Activated CD4-positive, alpha-beta T cell treated with anti-CD3 and anti-CD28 coated beads for 4 hours (primary cell): Measurements from ENCODE around the gene RPL27.
A peak's percentile ranks its signal among the peaks of the same experiment; 100 is the strongest.

Source experiments
- DNase-seq, 2 donors: peaks; one replicate each; pipeline ENCODE4 v3.0.0-alpha.2; 2020

The RPL27 gene

GRCh38 chr17:43021741-43022512 lies 23.7 kb downstream of the RPL27 start, which contains the start of gene VAT1:
Gene VAT1, minus strand, starts transcription at chr17:43022385. Its CDS starts 63 bp downstream, at chr17:43022322.
- peak; percentile 50 to 57 for DNase-seq

- peak; percentile 80 to 81 for DNase-seq
Measured at GRCh38 chr17:43024407-43025289, 26.4 kb downstream of the RPL27 start, which contains the start of gene RND2. Gene RND2, plus strand, starts transcription at chr17:43025231. Its CDS starts 117 bp downstream, at chr17:43025348.

GRCh38 chr17:43025290-43025657 lies 27.1 kb downstream of the RPL27 start:
- no peak for DNase-seq

- no peak for DNase-seq
Measured at GRCh38 chr17:43025766-43026537, 27.7 kb downstream of the RPL27 start.

- no peak for DNase-seq
Measured at GRCh38 chr17:43026595-43026994, 28.4 kb downstream of the RPL27 start.

- DNase-seq = no peak
Measured at GRCh38 chr17:43027091-43028032, 29.1 kb downstream of the RPL27 start.

- no peak for DNase-seq
Measured at GRCh38 chr17:43028221-43028861, 30.1 kb downstream of the RPL27 start.

- DNase-seq = no peak
Measured at GRCh38 chr17:43030137-43030767, 32.0 kb downstream of the RPL27 start.

- DNase-seq = no peak
Measured at GRCh38 chr17:43031666-43032065, 33.4 kb downstream of the RPL27 start.

GRCh38 chr17:43033948-43034881 lies 36.0 kb downstream of the RPL27 start:
- DNase-seq = no peak

- no peak for DNase-seq
Measured at GRCh38 chr17:43034894-43035293, 36.7 kb downstream of the RPL27 start.

GRCh38 chr17:43039646-43040045 lies 41.4 kb downstream of the RPL27 start:
- no peak for DNase-seq

- no peak for DNase-seq
Measured at GRCh38 chr17:43040655-43041054, 42.4 kb downstream of the RPL27 start.

- DNase-seq = no peak
Measured at GRCh38 chr17:43042025-43042628, 43.9 kb downstream of the RPL27 start.

- DNase-seq = no peak
Measured at GRCh38 chr17:43043307-43043706, 45.1 kb downstream of the RPL27 start.

- no peak for DNase-seq
Measured at GRCh38 chr17:43044024-43044423, 45.8 kb downstream of the RPL27 start.

- no peak for DNase-seq
Measured at GRCh38 chr17:43051969-43052368, 53.8 kb downstream of the RPL27 start.
